ENCODE results near the gene MAP1LC3B2. TPM values are rescaled to one million over a fixed set of nuclear protein-coding genes. Genes with fewer than 3 reads are reported as not detected.

The MAP1LC3B2 gene
- total and polyA plus RNA-seq, 2 of the 8 experiments (the other 6 are each of a cell fraction or from before 2014, with no cell fraction given) = 0.39 to 1.5 TPM

DNA sequence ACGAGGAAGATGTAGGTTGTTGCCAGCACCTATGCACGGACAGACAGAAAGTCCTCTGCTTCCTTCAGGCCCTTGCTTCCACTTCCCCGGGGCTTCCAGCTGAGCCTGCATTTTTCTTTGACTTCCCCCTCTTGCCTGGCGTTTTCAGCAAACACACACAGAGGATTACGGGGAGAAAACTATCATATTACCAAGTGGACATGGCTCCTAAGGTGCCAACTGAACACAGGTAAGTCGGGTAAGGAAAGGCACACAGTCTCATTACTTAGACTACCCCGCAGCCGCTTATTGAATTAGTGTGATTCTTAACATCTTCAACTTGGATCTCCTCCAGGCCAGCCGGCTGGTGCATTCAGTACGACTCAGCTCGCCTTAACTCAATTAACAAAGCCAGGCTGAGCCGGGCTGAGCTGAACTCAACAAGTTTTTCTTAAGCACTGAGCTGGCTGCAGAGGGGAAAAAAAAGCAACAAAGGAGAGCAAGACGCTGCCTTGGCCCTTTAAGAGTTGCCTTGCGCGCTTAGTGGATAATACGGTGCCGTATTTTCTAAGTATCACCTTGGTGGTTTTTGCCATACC is 19.2 kb upstream of the MAP1LC3B2 start (continued):
- TF ChIP-seq, protein P1, sequence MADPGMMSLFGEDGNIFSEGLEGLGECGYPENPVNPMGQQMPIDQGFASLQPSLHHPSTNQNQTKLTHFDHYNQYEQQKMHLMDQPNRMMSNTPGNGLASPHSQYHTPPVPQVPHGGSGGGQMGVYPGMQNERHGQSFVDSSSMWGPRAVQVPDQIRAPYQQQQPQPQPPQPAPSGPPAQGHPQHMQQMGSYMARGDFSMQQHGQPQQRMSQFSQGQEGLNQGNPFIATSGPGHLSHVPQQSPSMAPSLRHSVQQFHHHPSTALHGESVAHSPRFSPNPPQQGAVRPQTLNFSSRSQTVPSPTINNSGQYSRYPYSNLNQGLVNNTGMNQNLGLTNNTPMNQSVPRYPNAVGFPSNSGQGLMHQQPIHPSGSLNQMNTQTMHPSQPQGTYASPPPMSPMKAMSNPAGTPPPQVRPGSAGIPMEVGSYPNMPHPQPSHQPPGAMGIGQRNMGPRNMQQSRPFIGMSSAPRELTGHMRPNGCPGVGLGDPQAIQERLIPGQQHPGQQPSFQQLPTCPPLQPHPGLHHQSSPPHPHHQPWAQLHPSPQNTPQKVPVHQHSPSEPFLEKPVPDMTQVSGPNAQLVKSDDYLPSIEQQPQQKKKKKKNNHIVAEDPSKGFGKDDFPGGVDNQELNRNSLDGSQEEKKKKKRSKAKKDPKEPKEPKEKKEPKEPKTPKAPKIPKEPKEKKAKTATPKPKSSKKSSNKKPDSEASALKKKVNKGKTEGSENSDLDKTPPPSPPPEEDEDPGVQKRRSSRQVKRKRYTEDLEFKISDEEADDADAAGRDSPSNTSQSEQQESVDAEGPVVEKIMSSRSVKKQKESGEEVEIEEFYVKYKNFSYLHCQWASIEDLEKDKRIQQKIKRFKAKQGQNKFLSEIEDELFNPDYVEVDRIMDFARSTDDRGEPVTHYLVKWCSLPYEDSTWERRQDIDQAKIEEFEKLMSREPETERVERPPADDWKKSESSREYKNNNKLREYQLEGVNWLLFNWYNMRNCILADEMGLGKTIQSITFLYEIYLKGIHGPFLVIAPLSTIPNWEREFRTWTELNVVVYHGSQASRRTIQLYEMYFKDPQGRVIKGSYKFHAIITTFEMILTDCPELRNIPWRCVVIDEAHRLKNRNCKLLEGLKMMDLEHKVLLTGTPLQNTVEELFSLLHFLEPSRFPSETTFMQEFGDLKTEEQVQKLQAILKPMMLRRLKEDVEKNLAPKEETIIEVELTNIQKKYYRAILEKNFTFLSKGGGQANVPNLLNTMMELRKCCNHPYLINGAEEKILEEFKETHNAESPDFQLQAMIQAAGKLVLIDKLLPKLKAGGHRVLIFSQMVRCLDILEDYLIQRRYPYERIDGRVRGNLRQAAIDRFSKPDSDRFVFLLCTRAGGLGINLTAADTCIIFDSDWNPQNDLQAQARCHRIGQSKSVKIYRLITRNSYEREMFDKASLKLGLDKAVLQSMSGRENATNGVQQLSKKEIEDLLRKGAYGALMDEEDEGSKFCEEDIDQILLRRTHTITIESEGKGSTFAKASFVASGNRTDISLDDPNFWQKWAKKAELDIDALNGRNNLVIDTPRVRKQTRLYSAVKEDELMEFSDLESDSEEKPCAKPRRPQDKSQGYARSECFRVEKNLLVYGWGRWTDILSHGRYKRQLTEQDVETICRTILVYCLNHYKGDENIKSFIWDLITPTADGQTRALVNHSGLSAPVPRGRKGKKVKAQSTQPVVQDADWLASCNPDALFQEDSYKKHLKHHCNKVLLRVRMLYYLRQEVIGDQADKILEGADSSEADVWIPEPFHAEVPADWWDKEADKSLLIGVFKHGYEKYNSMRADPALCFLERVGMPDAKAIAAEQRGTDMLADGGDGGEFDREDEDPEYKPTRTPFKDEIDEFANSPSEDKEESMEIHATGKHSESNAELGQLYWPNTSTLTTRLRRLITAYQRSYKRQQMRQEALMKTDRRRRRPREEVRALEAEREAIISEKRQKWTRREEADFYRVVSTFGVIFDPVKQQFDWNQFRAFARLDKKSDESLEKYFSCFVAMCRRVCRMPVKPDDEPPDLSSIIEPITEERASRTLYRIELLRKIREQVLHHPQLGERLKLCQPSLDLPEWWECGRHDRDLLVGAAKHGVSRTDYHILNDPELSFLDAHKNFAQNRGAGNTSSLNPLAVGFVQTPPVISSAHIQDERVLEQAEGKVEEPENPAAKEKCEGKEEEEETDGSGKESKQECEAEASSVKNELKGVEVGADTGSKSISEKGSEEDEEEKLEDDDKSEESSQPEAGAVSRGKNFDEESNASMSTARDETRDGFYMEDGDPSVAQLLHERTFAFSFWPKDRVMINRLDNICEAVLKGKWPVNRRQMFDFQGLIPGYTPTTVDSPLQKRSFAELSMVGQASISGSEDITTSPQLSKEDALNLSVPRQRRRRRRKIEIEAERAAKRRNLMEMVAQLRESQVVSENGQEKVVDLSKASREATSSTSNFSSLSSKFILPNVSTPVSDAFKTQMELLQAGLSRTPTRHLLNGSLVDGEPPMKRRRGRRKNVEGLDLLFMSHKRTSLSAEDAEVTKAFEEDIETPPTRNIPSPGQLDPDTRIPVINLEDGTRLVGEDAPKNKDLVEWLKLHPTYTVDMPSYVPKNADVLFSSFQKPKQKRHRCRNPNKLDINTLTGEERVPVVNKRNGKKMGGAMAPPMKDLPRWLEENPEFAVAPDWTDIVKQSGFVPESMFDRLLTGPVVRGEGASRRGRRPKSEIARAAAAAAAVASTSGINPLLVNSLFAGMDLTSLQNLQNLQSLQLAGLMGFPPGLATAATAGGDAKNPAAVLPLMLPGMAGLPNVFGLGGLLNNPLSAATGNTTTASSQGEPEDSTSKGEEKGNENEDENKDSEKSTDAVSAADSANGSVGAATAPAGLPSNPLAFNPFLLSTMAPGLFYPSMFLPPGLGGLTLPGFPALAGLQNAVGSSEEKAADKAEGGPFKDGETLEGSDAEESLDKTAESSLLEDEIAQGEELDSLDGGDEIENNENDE (IDR thresholded peaks at IDR 0.05; ENCODE audit: insufficient replicate concordance, low read length) = peak; percentile 98
- no peak for TF ChIP-seq EGR1 (IDR thresholded peaks at IDR 0.05; ENCODE audit: borderline replicate concordance, low read depth, low read length)
- no peak for TF ChIP-seq JUND (IDR thresholded peaks at IDR 0.05; ENCODE audit: low read length)
- 0 out of 4 replicates have a peak, but pooled peaks have one; percentile 2 to 9 for TF ChIP-seq RAD21 (IDR thresholded peaks at IDR 0.05 in 1 of 2, conservative IDR thresholded peaks at IDR 0.05 in 1 of 2; ENCODE audit: low read depth in 2 of 2, low read length in 2 of 2)

All from H1 (cell line).